IPS-18a (cell line): ENCODE measurements around the gene RAD23B.

Experiments
- H3K27ac ChIP-seq: one replicate; pipeline ENCODE4 v1.5.1; 2013; ENCODE audit warnings: low read length
- H3K27me3 ChIP-seq: one replicate; pipeline ENCODE4 v1.6.1; 2013; ENCODE audit warnings: mild to moderate bottlenecking, low read length; ENCODE audit not compliant: control insufficient read depth, insufficient read depth
- H3K36me3 ChIP-seq: one replicate; pipeline ENCODE4 v1.6.1; 2013; ENCODE audit warnings: low read depth, low read length; ENCODE audit not compliant: control insufficient read depth
- H3K4me1 ChIP-seq: one replicate; pipeline ENCODE4 v1.6.1; 2013; ENCODE audit warnings: low read depth, low read length; ENCODE audit not compliant: control insufficient read depth
- H3K4me3 ChIP-seq: one replicate; pipeline ENCODE4 v1.5.1; 2013; ENCODE audit warnings: low read length
- H3K9ac ChIP-seq: one replicate; pipeline ENCODE4 v1.6.1; 2013; ENCODE audit warnings: mild to moderate bottlenecking, low read length, moderate library complexity
- H3K9me3 ChIP-seq: one replicate; pipeline ENCODE4 v1.6.1; 2013; ENCODE audit warnings: low read depth, low read length; ENCODE audit not compliant: control insufficient read depth

RAD23B gene

GRCh38 chr9:107367727-107368502, 84.8 kb downstream of the RAD23B start:
- Histone ChIP-seq H3K4me1 (no peaks in the 10 kb centered on the region), H3K9me3 (no peaks in the 10 kb centered on the region), H3K4me3 (no peak overlapping the region), H3K27me3 (no peaks in the 10 kb centered on the region), H3K27ac (no peak overlapping the region), H3K36me3 (no peaks in the 10 kb centered on the region), H3K9ac (no peak overlapping the region)

- no peak overlapping the region for H3K27ac ChIP-seq
- no peak overlapping the region for H3K9ac ChIP-seq
- no peak overlapping the region for H3K4me3 ChIP-seq
- H3K4me1 ChIP-seq, result no peaks in the 10 kb centered on the region
- no peaks in the 10 kb centered on the region for H3K9me3 ChIP-seq
- no peaks in the 10 kb centered on the region for H3K27me3 ChIP-seq
- no peaks in the 10 kb centered on the region for H3K36me3 ChIP-seq
These were observed 85.6 kb downstream of the RAD23B start for GRCh38 chr9:107368696-107369095.

- Histone ChIP-seq H3K36me3 (no peaks in the 10 kb centered on the region), H3K27me3 (no peaks in the 10 kb centered on the region), H3K9ac (no peak overlapping the region), H3K27ac (no peak overlapping the region), H3K4me3 (no peak overlapping the region), H3K9me3 (no peaks in the 10 kb centered on the region), H3K4me1 (no peaks in the 10 kb centered on the region)
These were observed 90.7 kb downstream of the RAD23B start for GRCh38 chr9:107373809-107374208.

DNA sequence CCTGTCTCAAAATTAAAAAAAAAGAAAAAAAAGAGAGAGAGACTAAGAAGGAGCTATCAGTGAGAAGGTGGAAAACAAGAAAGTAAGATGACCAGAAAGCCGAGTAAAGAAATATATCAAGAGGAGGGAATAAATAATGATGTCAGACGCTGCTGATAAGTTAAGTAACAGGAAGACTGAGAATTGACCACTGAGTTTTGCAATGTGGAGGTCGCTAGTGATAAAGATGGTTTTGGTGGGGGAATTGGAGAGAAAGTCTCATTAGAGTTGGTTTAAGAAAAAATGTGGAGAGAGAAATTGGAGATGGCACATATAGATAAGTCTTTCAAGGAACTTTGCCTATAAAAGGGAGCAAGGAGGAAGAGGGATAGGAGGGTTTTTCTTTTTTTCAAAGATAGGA, 91.9 kb downstream of the RAD23B start:
- H3K27ac ChIP-seq, result no peak overlapping the region
- no peak overlapping the region for H3K9ac ChIP-seq
- H3K9me3 ChIP-seq, result no peaks in the 10 kb centered on the region
- no peaks in the 10 kb centered on the region for H3K36me3 ChIP-seq
- no peaks in the 10 kb centered on the region for H3K27me3 ChIP-seq
- H3K4me1 ChIP-seq, result no peaks in the 10 kb centered on the region
- no peak overlapping the region for H3K4me3 ChIP-seq

DNA sequence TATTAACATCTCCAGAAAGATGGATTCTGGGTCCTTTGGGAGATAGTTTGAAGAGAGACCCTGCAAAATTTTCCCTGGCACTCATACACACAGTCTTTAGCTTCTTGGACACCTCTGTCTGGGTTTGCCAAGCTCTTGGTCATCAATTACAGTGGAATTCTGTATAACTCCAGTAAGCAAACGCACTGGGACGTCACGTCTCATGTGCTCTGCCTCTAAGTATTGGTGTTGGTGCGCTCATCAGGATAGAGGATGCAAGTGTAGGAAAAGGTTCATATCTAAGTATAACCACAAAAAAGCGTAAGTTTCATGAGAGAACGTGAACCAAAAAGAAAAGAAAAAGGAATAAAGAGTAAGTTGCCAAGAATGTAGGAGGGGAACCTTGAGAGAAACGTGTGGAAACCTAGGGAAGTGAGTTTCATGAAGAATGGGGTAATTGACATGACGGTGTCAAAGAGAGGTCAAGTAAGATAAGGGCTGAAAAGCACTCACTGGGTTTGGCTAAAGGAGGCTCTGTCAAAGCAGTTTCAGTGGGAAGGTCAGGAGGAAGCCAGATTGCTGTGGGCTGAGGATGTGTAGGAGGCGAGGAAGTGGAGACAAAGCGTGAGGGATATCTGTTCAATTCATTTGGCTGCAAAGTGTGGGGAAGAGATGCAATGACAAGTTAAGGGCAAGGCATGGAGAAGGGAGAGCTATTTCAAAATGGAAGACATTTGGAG, 92.7 kb downstream of the RAD23B start:
- no peaks in the 10 kb centered on the region for H3K36me3 ChIP-seq
- no peak overlapping the region for H3K9ac ChIP-seq
- no peak overlapping the region for H3K4me3 ChIP-seq
- H3K27me3 ChIP-seq, result no peaks in the 10 kb centered on the region
- no peaks in the 10 kb centered on the region for H3K9me3 ChIP-seq
- no peak overlapping the region for H3K27ac ChIP-seq
- no peaks in the 10 kb centered on the region for H3K4me1 ChIP-seq

GRCh38 chr9:107378006-107378405, 94.9 kb downstream of the RAD23B start:
- Histone ChIP-seq H3K36me3 (no peaks in the 10 kb centered on the region), H3K9ac (no peak overlapping the region), H3K4me1 (no peaks in the 10 kb centered on the region), H3K9me3 (no peaks in the 10 kb centered on the region), H3K4me3 (no peak overlapping the region), H3K27ac (no peak overlapping the region), H3K27me3 (no peaks in the 10 kb centered on the region)
